HEK293 (cell line): Measurements from ENCODE around the gene SPRR2D.

ENCODE experiments used
- CTCF ChIA-PET: fragments of 350-600 bp; formaldehyde crosslinking; extraction: SDS; loops from one replicate; lab custom pipeline; 2021; ENCODE audit warnings: antibody characterized with exemption; lab: Yijun Ruan, JAX
- POLR2A ChIA-PET: fragments of 300-600 bp; formaldehyde crosslinking; extraction: SDS; loops from one replicate; lab custom pipeline; 2020; ENCODE audit warnings: antibody characterized with exemption, inconsistent platforms; lab: Yijun Ruan, JAX
- H3K27ac ChIP-seq: fragments of 200-500 bp; sonication (Bioruptor generic); 2 replicates; pipeline ENCODE4 v1.5.1; 2014; ENCODE audit warnings: low read depth, low read length, control low read depth, inconsistent platforms; ENCODE audit errors: extremely low read depth
- H3K36me3 ChIP-seq, 2 experiments: fragments of 200-500 bp in 1 of 2; sonication (Bioruptor generic) in 1 of 2; 1 replicate in 1 of 2; 2 replicates in 1 of 2; pipeline ENCODE4 v1.5.1; 2014 to 2017; ENCODE audit warnings: inconsistent platforms in 2 of 2, low read length in 2 of 2; ENCODE audit not compliant: control insufficient read depth in 2 of 2, insufficient read depth in 1 of 2
- H3K4me1 ChIP-seq: fragments of 200-500 bp; sonication (Bioruptor generic); 2 replicates; pipeline ENCODE4 v1.5.1; 2014; ENCODE audit warnings: mild to moderate bottlenecking, low read length, inconsistent platforms; ENCODE audit not compliant: control insufficient read depth, insufficient read depth
- H3K4me3 ChIP-seq: 2 replicates; pipeline ENCODE4 v1.5.1; 2011; ENCODE audit warnings: low read depth, mild to moderate bottlenecking, control low read depth, low read length, moderate library complexity
- H3K9me3 ChIP-seq: fragments of 200-500 bp; sonication (Bioruptor generic); 2 replicates; pipeline ENCODE4 v1.5.1; 2014; ENCODE audit warnings: low read depth, low read length, inconsistent platforms; ENCODE audit not compliant: control insufficient read depth, insufficient read depth
- PRDM4 ChIP-seq: fragments of 450-650 bp; formaldehyde crosslinking; IDR thresholded peaks from 2 replicates; pipeline ENCODE4 v1.5.1; 2017; ENCODE audit warnings: missing biosample characterization, missing genetic modification characterization
- PRDM6 ChIP-seq: fragments of 450-650 bp; formaldehyde crosslinking; IDR thresholded peaks from 2 replicates; pipeline ENCODE4 v1.5.1; 2017; ENCODE audit warnings: missing biosample characterization, missing genetic modification characterization
- ZBTB1 ChIP-seq: fragments of 450-650 bp; formaldehyde crosslinking; IDR thresholded peaks from 2 replicates; pipeline ENCODE4 v1.5.1; 2016; ENCODE audit warnings: missing biosample characterization, missing genetic modification characterization
- ZBTB44 ChIP-seq: fragments of 450-650 bp; IDR thresholded peaks from 2 replicates; pipeline ENCODE4 v1.5.1; 2018; ENCODE audit warnings: missing biosample characterization, mild to moderate bottlenecking, missing genetic modification characterization
- ZBTB6 ChIP-seq: fragments of 450-650 bp; formaldehyde crosslinking; IDR thresholded peaks from 2 replicates; pipeline ENCODE4 v1.5.1; 2017; ENCODE audit warnings: missing biosample characterization, missing genetic modification characterization
- ZNF311 ChIP-seq: fragments of 450-650 bp; formaldehyde crosslinking; IDR thresholded peaks from 2 replicates; pipeline ENCODE4 v1.5.1; 2017; ENCODE audit warnings: missing biosample characterization, missing genetic modification characterization, borderline replicate concordance
- ZNF423 ChIP-seq: fragments of 450-650 bp; formaldehyde crosslinking; IDR thresholded peaks from 2 replicates; pipeline ENCODE4 v1.5.1; 2016; ENCODE audit warnings: missing biosample characterization, missing genetic modification characterization
- ZNF585B ChIP-seq: fragments of 450-650 bp; formaldehyde crosslinking; IDR thresholded peaks from 2 replicates; pipeline ENCODE4 v1.5.1; 2016; ENCODE audit warnings: missing biosample characterization, missing genetic modification characterization
- ZNF701 ChIP-seq: fragments of 450-650 bp; formaldehyde crosslinking; IDR thresholded peaks from 2 replicates; pipeline ENCODE4 v1.5.1; 2016; ENCODE audit warnings: missing biosample characterization, missing genetic modification characterization
- ZNF747 ChIP-seq: fragments of 450-650 bp; formaldehyde crosslinking; IDR thresholded peaks from 2 replicates; pipeline ENCODE4 v1.5.1; 2016; ENCODE audit warnings: missing biosample characterization, missing genetic modification characterization
- ZNF792 ChIP-seq: fragments of 450-650 bp; formaldehyde crosslinking; IDR thresholded peaks from 2 replicates; pipeline ENCODE4 v1.5.1; 2016; ENCODE audit warnings: missing biosample characterization, missing genetic modification characterization
- TF ChIP-seq, protein P1 (sequence below): fragments of 450-650 bp; formaldehyde crosslinking; IDR thresholded peaks from 2 replicates; pipeline ENCODE4 v1.5.1; 2017; ENCODE audit warnings: missing biosample characterization, missing genetic modification characterization
- TF ChIP-seq, protein P2 (sequence below): fragments of 450-650 bp; formaldehyde crosslinking; IDR thresholded peaks from 2 replicates; pipeline ENCODE4 v1.5.1; 2016; ENCODE audit warnings: missing biosample characterization, missing genetic modification characterization

Gene SPRR2D

GRCh38 chr1:153001382-153001781 lies 39.5 kb downstream of the SPRR2D start, which contains the start of gene SPRR3:
TSS of gene SPRR3 (plus strand) at chr1:153001749. CDS start at chr1:153003021, 1,272 bp downstream.
- POLR2A ChIA-PET = no interaction called here
- no peak within 1 kb of the TSS for H3K4me3 ChIP-seq
- CTCF ChIA-PET = no interaction called here
- H3K4me1 ChIP-seq = no peaks in the 10 kb centered on the region
- no peak for TF ChIP-seq ZNF311
- H3K27ac ChIP-seq = no peak within 1 kb of the TSS
- no peaks in the 10 kb centered on the region for H3K36me3 ChIP-seq
- no peaks in the 10 kb centered on the region for H3K9me3 ChIP-seq

DNA sequence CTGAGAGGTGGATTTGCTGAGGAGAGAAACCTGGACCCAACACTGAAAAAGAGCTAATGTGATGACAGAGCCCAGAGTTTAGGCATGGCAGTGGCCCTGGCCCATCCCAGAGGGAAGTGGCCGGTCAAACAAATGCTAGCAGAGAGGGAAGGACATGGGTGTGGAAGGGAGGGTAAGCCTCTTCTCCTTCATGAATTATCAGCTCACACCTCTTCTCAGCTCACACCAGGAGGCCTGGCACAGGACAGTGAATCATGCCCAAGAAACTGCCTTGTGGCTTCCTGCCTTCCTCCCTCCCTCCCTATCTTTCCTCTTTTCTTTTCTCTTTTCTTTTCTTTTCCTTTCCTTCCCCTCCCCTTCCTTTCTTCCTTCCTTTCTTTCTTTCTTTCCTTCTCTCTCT lies 40.6 kb downstream of the SPRR2D start:
- no peak overlapping the region for H3K4me3 ChIP-seq
- POLR2A ChIA-PET = no interaction called here
- no peaks in the 10 kb centered on the region for H3K9me3 ChIP-seq
- CTCF ChIA-PET = no interaction called here
- H3K4me1 ChIP-seq = no peaks in the 10 kb centered on the region
- TF ChIP-seq ZNF792 (no peak), ZBTB44 (tag by site-specific recombination) (no peak), ZNF747 (tag by site-specific recombination) (no peak), PRDM6 (tag by site-specific recombination) (no peak), ZBTB1 (tag by site-specific recombination) (no peak), ZNF701 (tag by site-specific recombination) (no peak), ZNF423 (tag by site-specific recombination) (no peak), ZNF585B (no peak), PRDM4 (tag by site-specific recombination) (no peak), ZBTB6 (no peak)
- TF ChIP-seq, protein P1, sequence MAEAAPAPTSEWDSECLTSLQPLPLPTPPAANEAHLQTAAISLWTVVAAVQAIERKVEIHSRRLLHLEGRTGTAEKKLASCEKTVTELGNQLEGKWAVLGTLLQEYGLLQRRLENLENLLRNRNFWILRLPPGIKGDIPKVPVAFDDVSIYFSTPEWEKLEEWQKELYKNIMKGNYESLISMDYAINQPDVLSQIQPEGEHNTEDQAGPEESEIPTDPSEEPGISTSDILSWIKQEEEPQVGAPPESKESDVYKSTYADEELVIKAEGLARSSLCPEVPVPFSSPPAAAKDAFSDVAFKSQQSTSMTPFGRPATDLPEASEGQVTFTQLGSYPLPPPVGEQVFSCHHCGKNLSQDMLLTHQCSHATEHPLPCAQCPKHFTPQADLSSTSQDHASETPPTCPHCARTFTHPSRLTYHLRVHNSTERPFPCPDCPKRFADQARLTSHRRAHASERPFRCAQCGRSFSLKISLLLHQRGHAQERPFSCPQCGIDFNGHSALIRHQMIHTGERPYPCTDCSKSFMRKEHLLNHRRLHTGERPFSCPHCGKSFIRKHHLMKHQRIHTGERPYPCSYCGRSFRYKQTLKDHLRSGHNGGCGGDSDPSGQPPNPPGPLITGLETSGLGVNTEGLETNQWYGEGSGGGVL = no peak
- TF ChIP-seq, protein P2, sequence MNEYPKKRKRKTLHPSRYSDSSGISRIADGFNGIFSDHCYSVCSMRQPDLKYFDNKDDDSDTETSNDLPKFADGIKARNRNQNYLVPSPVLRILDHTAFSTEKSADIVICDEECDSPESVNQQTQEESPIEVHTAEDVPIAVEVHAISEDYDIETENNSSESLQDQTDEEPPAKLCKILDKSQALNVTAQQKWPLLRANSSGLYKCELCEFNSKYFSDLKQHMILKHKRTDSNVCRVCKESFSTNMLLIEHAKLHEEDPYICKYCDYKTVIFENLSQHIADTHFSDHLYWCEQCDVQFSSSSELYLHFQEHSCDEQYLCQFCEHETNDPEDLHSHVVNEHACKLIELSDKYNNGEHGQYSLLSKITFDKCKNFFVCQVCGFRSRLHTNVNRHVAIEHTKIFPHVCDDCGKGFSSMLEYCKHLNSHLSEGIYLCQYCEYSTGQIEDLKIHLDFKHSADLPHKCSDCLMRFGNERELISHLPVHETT (tag by site-specific recombination) = no peak
- no peak overlapping the region for H3K27ac ChIP-seq
- H3K36me3 ChIP-seq = no peaks in the 10 kb centered on the region
